Type B pancreatic cell (in vitro differentiated cells): ENCODE measurements around the gene ARFRP1. TPM values are rescaled to one million over a fixed set of nuclear protein-coding genes. Genes with fewer than 3 reads are reported as not detected.

Experiments used
- DNase-seq: peaks from one replicate; pipeline ENCODE4 v3.0.0; 2021; ENCODE audit warnings: mixed read lengths; ENCODE audit not compliant: unreplicated experiment; ENCODE audit errors: extremely low spot score
- H3K27ac Mint-ChIP-seq: 2 replicates; pipeline ENCODE4 v1.8.0; 2021; ENCODE audit warnings: mild to moderate bottlenecking, mixed read lengths
- H3K27me3 Mint-ChIP-seq: 2 replicates; pipeline ENCODE4 v1.8.0; 2021; ENCODE audit warnings: mixed read lengths
- H3K36me3 Mint-ChIP-seq: 2 replicates; pipeline ENCODE4 v1.8.0; 2021; ENCODE audit warnings: mixed read lengths
- H3K4me1 Mint-ChIP-seq: one replicate; pipeline ENCODE4 v1.8.0; 2021; ENCODE audit warnings: mixed read lengths; ENCODE audit not compliant: unreplicated experiment
- H3K4me3 Mint-ChIP-seq: 2 replicates; pipeline ENCODE4 v1.8.0; 2021; ENCODE audit warnings: mild to moderate bottlenecking, mixed read lengths
- H3K9me3 Mint-ChIP-seq: 2 replicates; pipeline ENCODE4 v1.8.0; 2021; ENCODE audit warnings: mixed read lengths
- CTCF ChIP-seq: fragments of 200-600 bp; sonication (generic); conservative IDR thresholded peaks from 2 replicates; pipeline ENCODE4 v1.5.0; 2021; ENCODE audit warnings: antibody characterized with exemption, mild to moderate bottlenecking
- total RNA-seq: library from RNA; stranded (reverse); gene quantifications from 2 replicates; pipeline ENCODE4 v1.2.1, GENCODE V29; 2021; ENCODE audit warnings: low replicate concordance

ARFRP1 gene
- total RNA-seq, 1 donor from 2014 or later = 45.0 TPM

- no peaks in the 10 kb centered on the region for H3K27me3 Mint-ChIP-seq
- peaks cover 4% of the 10 kb centered on the region for H3K4me1 Mint-ChIP-seq
- no peak overlapping the region for H3K4me3 Mint-ChIP-seq
- DNase-seq = no peak
- peaks cover 9% of the 10 kb centered on the region for H3K36me3 Mint-ChIP-seq
- TF ChIP-seq CTCF = no peak
- H3K27ac Mint-ChIP-seq = no peak overlapping the region
- no peaks in the 10 kb centered on the region for H3K9me3 Mint-ChIP-seq
Measured at GRCh38 chr20:63664861-63665594, 42.7 kb downstream of the ARFRP1 start.

- peaks cover 11% of the 10 kb centered on the region for H3K4me1 Mint-ChIP-seq
- no peaks in the 10 kb centered on the region for H3K9me3 Mint-ChIP-seq
- H3K27me3 Mint-ChIP-seq = no peaks in the 10 kb centered on the region
- no peak overlapping the region for H3K4me3 Mint-ChIP-seq
- TF ChIP-seq CTCF = no peak
- no peak overlapping the region for H3K27ac Mint-ChIP-seq
- peaks cover 9% of the 10 kb centered on the region for H3K36me3 Mint-ChIP-seq
- DNase-seq = no peak
Measured at GRCh38 chr20:63664143-63664851, 43.5 kb downstream of the ARFRP1 start.

GRCh38 chr20:63663332-63664066 is 44.3 kb downstream of the ARFRP1 start:
- H3K36me3 Mint-ChIP-seq = peaks cover 5% of the 10 kb centered on the region
- no peak for TF ChIP-seq CTCF
- no peak for DNase-seq
- H3K4me1 Mint-ChIP-seq = peaks cover 17% of the 10 kb centered on the region
- no peak overlapping the region for H3K4me3 Mint-ChIP-seq
- no peak overlapping the region for H3K27ac Mint-ChIP-seq
- no peaks in the 10 kb centered on the region for H3K9me3 Mint-ChIP-seq
- H3K27me3 Mint-ChIP-seq = no peaks in the 10 kb centered on the region

GRCh38 chr20:63662813-63663189 is 45.0 kb downstream of the ARFRP1 start:
- H3K4me3 Mint-ChIP-seq = no peak overlapping the region
- no peaks in the 10 kb centered on the region for H3K27me3 Mint-ChIP-seq
- H3K4me1 Mint-ChIP-seq = peaks cover 19% of the 10 kb centered on the region
- H3K9me3 Mint-ChIP-seq = no peaks in the 10 kb centered on the region
- DNase-seq = no peak
- H3K27ac Mint-ChIP-seq = no peak overlapping the region
- no peak for TF ChIP-seq CTCF
- H3K36me3 Mint-ChIP-seq = no peaks in the 10 kb centered on the region

GRCh38 chr20:63661959-63662812 is 45.6 kb downstream of the ARFRP1 start:
- H3K27ac Mint-ChIP-seq = no peak overlapping the region
- H3K4me3 Mint-ChIP-seq = no peak overlapping the region
- H3K36me3 Mint-ChIP-seq = no peaks in the 10 kb centered on the region
- no peaks in the 10 kb centered on the region for H3K27me3 Mint-ChIP-seq
- TF ChIP-seq CTCF = no peak
- no peak for DNase-seq
- H3K4me1 Mint-ChIP-seq = peaks cover 19% of the 10 kb centered on the region
- H3K9me3 Mint-ChIP-seq = no peaks in the 10 kb centered on the region
